GM12872 (cell line): Measurements from ENCODE around the gene HNMT.

Experiments
- TF ChIP-seq, protein P1 (sequence below): IDR thresholded peaks from 3 replicates; pipeline ENCODE4 v1.5.1; 2011; ENCODE audit warnings: low read depth, mild to moderate bottlenecking, low read length, moderate library complexity; ENCODE audit not compliant: insufficient read depth

Gene HNMT

DNA sequence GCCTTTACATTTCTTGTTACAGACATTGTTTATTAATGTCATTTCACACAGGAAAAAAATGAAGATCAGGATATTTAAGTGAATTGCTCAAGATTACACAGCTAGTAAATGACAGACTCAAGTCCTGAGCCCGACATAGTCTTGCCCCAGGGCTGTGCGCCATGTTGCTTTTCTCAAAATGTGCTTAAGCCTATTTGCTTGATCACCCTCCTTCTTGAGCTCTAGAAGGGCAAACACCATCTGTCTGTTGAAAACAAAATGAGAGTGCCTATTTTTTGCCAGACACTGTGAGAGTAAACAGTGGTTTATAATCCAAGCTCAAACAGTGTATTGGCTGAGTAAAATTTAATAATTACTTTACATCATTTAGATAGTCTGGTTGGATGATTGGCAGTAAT, 34.8 kb upstream of the HNMT start:
- TF ChIP-seq, protein P1, sequence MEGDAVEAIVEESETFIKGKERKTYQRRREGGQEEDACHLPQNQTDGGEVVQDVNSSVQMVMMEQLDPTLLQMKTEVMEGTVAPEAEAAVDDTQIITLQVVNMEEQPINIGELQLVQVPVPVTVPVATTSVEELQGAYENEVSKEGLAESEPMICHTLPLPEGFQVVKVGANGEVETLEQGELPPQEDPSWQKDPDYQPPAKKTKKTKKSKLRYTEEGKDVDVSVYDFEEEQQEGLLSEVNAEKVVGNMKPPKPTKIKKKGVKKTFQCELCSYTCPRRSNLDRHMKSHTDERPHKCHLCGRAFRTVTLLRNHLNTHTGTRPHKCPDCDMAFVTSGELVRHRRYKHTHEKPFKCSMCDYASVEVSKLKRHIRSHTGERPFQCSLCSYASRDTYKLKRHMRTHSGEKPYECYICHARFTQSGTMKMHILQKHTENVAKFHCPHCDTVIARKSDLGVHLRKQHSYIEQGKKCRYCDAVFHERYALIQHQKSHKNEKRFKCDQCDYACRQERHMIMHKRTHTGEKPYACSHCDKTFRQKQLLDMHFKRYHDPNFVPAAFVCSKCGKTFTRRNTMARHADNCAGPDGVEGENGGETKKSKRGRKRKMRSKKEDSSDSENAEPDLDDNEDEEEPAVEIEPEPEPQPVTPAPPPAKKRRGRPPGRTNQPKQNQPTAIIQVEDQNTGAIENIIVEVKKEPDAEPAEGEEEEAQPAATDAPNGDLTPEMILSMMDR = no peak

DNA sequence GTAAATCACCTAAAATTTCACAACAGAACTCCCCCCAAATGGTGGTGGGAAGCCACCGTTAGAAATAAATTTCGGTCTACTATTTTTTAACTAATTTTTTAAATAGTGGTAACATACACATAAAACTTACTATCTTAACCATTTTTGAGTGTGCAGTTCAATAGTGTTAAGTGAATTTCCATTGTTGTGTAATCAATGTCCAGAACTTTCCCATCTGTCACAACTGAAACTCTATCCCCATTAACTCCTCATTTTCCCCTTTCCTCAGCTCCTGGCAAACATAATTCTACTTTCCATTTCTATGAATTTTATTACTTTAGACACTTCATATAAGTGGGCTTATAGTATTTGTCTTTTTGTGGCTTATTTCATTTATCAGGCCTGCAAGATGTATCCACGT, 34.1 kb upstream of the HNMT start:
- TF ChIP-seq, protein P1 = no peak

DNA sequence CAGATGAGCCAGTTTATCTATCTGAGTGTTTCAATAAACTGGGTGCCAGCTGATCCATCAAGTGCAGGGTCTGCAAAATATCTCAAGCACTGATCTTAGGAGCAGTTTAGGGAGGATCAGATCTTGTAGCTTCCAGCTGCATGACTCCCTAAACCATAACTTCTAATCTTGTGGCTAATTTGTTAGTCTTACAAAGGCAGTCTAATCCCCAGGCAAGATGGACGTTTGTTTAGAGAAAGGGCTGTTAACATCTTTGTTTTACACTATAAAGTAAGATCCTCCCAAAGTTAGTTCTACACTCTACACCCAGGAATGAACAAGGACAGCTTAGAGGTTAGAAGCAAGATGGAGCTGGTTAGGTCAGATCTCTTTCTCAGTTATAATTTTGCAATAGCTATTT, 28.7 kb upstream of the HNMT start:
- TF ChIP-seq, protein P1 = no peak

DNA sequence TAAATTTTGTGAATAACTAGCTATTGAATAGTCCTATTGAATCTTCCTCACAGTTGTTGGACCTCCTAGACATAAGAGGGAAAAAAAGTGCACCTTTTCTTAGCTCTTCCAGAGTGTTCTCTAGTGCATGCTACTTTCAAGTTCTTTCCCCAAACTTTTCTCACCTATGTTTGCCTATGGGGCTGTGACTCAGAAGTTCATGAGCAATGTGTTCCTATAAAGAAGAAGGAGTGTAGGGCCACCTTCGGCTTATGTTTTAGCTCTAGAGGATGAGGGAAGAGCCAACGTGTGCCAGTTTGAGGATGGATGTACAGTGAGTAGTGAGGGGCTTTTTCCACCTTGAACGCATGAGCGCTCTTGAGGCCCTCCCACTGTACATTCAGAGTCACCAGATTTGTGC, 27.0 kb upstream of the HNMT start:
- TF ChIP-seq, protein P1 = no peak

DNA sequence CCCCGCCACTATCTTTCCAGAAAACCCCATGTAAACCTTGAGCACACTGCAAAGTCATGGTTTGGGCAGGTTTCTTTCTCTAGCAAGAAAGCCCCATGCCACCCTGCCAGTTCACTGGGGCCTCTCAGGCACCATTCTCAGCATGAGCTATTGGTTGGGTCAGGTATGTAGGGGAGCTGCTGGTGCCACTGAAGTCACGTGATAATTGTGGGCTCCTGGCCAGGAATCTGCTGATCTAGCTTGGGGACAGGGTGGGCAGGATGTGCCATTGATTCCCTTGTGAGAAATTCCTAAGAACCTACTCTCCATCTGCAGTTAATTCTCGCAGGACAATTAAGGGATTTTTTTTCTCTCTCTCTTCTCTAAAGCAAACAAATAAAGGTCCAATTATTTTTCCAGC, 26.5 kb upstream of the HNMT start:
- TF ChIP-seq, protein P1 = no peak

DNA sequence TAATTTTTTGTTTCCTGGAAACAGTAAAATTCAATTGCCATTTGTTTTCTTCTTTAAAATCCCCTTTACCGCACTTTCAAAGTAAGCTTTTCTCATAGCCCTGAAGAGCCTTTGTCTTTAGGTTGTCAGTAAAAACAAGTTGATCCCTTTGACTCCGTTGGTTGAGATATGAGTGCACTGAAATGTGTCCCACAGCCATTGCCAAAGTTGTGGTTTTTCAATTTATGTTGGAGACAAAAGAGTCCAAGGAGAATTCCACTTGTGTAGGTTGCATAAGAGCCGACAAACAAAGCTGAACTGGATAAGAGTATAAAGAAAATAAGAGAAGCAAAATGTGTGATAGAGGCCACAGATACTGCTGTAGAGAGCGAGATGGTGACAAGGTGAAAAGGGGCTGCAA, 26.1 kb upstream of the HNMT start:
- TF ChIP-seq, protein P1 = no peak

DNA sequence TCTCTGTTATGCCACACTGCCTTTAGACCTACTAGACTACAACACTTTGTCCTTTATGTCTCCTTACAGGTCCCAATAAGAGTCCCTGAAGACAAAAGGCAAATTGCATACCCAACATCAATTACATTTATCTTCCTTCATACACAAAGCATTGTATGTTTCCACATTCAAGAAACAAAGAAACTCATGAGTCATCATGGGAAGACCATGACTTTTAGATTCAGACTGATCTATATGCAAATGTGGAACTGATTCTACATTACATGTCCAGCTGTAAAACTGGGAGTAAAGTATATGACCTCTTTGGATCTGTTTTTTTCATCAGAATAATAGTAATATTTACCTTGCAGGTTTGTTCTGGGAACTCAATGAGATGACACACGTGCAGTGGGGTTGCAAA, 25.2 kb upstream of the HNMT start:
- TF ChIP-seq, protein P1 = no peak

DNA sequence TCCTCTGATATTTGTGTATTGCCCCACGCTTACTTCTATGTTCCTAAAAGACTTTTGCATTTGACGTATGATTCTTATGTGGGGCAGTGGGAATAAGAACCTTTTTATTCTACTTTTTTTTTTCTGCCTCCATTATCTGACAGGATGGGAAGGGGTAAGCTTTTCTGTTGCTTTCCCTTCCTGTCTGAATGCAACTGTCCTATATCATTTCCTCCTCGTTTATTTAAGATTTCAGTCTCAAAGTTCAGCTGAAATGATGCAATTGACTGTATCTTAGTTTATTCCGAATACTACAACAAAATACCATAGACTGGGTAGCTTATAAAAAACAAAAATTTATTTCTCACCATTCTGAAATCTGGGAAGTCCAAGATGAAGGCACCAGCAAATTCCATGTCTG, 24.1 kb upstream of the HNMT start:
- TF ChIP-seq, protein P1 = no peak
